Uterus (tissue), 4 donors: Measurements from ENCODE around the gene MCRIP1. TPM values are rescaled to one million over a fixed set of nuclear protein-coding genes. Genes with fewer than 3 reads are reported as not detected.

Source experiments
- DNase-seq, 2 donors: peaks; one replicate each; pipeline ENCODE4 v3.0.0-alpha.2; 2019 to 2020
- H3K27ac ChIP-seq, 2 donors: fragments of 200-600 bp; sonication (generic); 1 replicate in 1 of 2; 2 replicates in 1 of 2; pipeline ENCODE4 v1.5.1; 2016 to 2018
- H3K27me3 ChIP-seq, 2 donors: fragments of 200-600 bp; sonication (generic); one replicate each; pipeline ENCODE4 v1.5.1; 2018 to 2019; ENCODE audit warnings: control low read depth in 1 of 2
- H3K36me3 ChIP-seq, 2 donors: fragments of 200-600 bp; sonication (generic); one replicate each; pipeline ENCODE4 v1.5.1; 2019; ENCODE audit warnings: control low read depth in 1 of 2
- H3K4me1 ChIP-seq, 2 donors: fragments of 200-600 bp; sonication (generic); one replicate each; pipeline ENCODE4 v1.5.1; 2018 to 2019; ENCODE audit warnings: control low read depth in 1 of 2
- H3K4me3 ChIP-seq, 2 donors: fragments of 200-600 bp; sonication (generic); 1 replicate in 1 of 2; 2 replicates in 1 of 2; pipeline ENCODE4 v1.5.1; 2018 to 2019; ENCODE audit warnings: mild to moderate bottlenecking in 1 of 2
- H3K9me3 ChIP-seq, 2 donors: fragments of 200-600 bp; sonication (generic); one replicate each; pipeline ENCODE4 v1.5.1; 2019; ENCODE audit warnings: control low read depth in 1 of 2
- POLR2A ChIP-seq, 2 donors: fragments of 450-650 bp; IDR thresholded peaks; one replicate each; pipeline ENCODE4 v1.6.1; 2016; ENCODE audit warnings: antibody characterized with exemption in 2 of 2, mild to moderate bottlenecking in 1 of 2, moderate library complexity in 1 of 2
- intact Hi-C: fragments of 100-400 bp; cut with DNase I; formaldehyde crosslinking; loops from one replicate; pipeline ENCODE4 v1.15.1; 2023; ENCODE audit warnings: low total_unique reads
- total RNA-seq, 4 donors: library from RNA; depleted of rRNA in 3 of 4; stranded (reverse); fragments of >200 nt in 3 of 4; gene quantifications; one replicate each; pipeline versions ENCODE4 v1.1.0 to v1.2.4, GENCODE V29; 2014 to 2023
- TF ChIP-seq, protein P1 (sequence below), 4 experiments: fragments of 200-600 bp in 2 of 4; fragments of 450-650 bp in 2 of 4; sonication (generic) in 2 of 4; IDR thresholded peaks; one replicate each; pipeline ENCODE4 v1.5.1; 2016 to 2019; ENCODE audit warnings: antibody characterized with exemption in 4 of 4, mild to moderate bottlenecking in 2 of 4, moderate library complexity in 1 of 4
- donor health status: DM: yes; HTN: yes; CAD: no.

MCRIP1 gene
- total RNA-seq, 4 donors from 2014 or later = 30.5 to 92.6 (median 61.3) TPM

- Histone ChIP-seq H3K27me3 (peaks cover 0 to 4% of the 10 kb centered on the region in 2 donors), H3K27ac (no peak overlapping the region), H3K36me3 (no peaks in the 10 kb centered on the region), H3K4me3 (no peak overlapping the region), H3K9me3 (no peaks in the 10 kb centered on the region), H3K4me1 (no peaks in the 10 kb centered on the region)
- intact Hi-C loops = no loop called here
- no peak for DNase-seq
- TF ChIP-seq, protein P1, sequence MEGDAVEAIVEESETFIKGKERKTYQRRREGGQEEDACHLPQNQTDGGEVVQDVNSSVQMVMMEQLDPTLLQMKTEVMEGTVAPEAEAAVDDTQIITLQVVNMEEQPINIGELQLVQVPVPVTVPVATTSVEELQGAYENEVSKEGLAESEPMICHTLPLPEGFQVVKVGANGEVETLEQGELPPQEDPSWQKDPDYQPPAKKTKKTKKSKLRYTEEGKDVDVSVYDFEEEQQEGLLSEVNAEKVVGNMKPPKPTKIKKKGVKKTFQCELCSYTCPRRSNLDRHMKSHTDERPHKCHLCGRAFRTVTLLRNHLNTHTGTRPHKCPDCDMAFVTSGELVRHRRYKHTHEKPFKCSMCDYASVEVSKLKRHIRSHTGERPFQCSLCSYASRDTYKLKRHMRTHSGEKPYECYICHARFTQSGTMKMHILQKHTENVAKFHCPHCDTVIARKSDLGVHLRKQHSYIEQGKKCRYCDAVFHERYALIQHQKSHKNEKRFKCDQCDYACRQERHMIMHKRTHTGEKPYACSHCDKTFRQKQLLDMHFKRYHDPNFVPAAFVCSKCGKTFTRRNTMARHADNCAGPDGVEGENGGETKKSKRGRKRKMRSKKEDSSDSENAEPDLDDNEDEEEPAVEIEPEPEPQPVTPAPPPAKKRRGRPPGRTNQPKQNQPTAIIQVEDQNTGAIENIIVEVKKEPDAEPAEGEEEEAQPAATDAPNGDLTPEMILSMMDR (IDR thresholded peaks at IDR 0.05) = no peak
- TF ChIP-seq POLR2A (IDR thresholded peaks at IDR 0.05) = no peak
These were observed 22.6 kb downstream of the MCRIP1 start for GRCh38 chr17:81810476-81810875.

GRCh38 chr17:81809556-81809998 is 23.5 kb downstream of the MCRIP1 start:
- H3K9me3 ChIP-seq = no peaks in the 10 kb centered on the region
- DNase-seq = no peak
- TF ChIP-seq, protein P1 (IDR thresholded peaks at IDR 0.05) = no peak
- no peak for TF ChIP-seq POLR2A (IDR thresholded peaks at IDR 0.05)
- peaks cover 0 to 2% of the 10 kb centered on the region in 2 donors for H3K4me1 ChIP-seq
- H3K27ac ChIP-seq = no peak overlapping the region
- no peaks in the 10 kb centered on the region for H3K36me3 ChIP-seq
- intact Hi-C loops = no loop called here
- H3K27me3 ChIP-seq = peaks cover 7 to 12% of the 10 kb centered on the region in 2 donors
- no peak overlapping the region for H3K4me3 ChIP-seq

DNA sequence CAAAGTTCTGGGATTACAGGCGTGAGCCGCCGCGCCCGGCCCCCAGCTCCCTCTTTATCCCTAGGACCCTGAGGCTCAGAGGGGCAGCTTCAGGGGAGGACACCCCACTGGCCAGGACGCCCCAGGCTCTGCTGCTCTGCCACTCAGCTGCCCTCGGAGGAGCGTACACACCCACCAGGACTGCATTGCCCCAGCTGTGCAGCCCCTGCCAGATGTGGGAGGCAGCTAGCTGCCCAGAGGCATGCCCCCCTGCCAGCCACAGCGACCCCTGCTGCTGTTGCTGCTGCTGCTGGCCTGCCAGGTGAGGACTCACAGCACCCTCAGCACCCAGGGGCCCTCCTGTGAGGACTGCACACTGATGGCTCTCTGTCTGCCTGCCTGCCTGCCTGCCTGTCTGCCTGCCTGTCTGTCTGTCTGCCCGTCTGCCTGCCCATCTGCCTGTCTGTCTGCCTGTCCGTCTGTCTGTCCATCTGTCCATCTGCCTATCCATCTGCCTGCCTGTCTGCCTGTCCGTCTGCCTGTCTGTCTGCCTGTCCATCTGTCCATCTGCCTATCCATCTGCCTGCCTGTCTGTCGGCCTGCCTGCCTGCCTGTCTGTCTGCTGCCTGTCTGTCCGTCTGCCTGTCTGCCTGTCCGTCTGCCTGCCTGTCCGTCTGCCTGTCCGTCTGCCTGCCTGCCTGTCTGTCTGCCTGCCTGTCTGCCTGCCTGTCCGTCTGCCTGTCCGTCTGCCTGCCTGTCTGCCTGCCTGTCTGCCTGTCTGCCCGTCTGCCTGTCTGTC is 24.1 kb downstream of the MCRIP1 start:
- H3K27me3 ChIP-seq = peaks cover 7 to 12% of the 10 kb centered on the region in 2 donors
- intact Hi-C loops = no loop called here

GRCh38 chr17:81807839-81808238 is 25.3 kb downstream of the MCRIP1 start:
- peaks cover 7 to 21% of the 10 kb centered on the region in 2 donors for H3K27me3 ChIP-seq
- intact Hi-C loops = no loop called here
- peaks cover 0 to 13% of the 10 kb centered on the region in 2 donors for H3K4me1 ChIP-seq
- H3K27ac ChIP-seq = no peak overlapping the region
- H3K4me3 ChIP-seq = no peak overlapping the region
- TF ChIP-seq, protein P1 (IDR thresholded peaks at IDR 0.05) = no peak
- no peak for TF ChIP-seq POLR2A (IDR thresholded peaks at IDR 0.05)
- no peaks in the 10 kb centered on the region for H3K36me3 ChIP-seq
- no peak for DNase-seq
- H3K9me3 ChIP-seq = no peaks in the 10 kb centered on the region

More for the DNA sequence above, 24.1 kb downstream of the MCRIP1 start:
- H3K36me3 ChIP-seq = no peaks in the 10 kb centered on the region
- DNase-seq = no peak
- H3K4me1 ChIP-seq = peaks cover 0 to 8% of the 10 kb centered on the region in 2 donors
- H3K27ac ChIP-seq = no peak overlapping the region
- no peaks in the 10 kb centered on the region for H3K9me3 ChIP-seq
- TF ChIP-seq, protein P1 (IDR thresholded peaks at IDR 0.05) = no peak
- H3K4me3 ChIP-seq = no peak overlapping the region

- H3K4me1 ChIP-seq = peaks cover 0 to 13% of the 10 kb centered on the region in 2 donors
- peaks cover 7 to 26% of the 10 kb centered on the region in 2 donors for H3K27me3 ChIP-seq
- intact Hi-C loops = no loop called here
- H3K4me3 ChIP-seq = no peak overlapping the region
- H3K36me3 ChIP-seq = no peaks in the 10 kb centered on the region
- H3K9me3 ChIP-seq = no peaks in the 10 kb centered on the region
- no peak for DNase-seq
- H3K27ac ChIP-seq = no peak overlapping the region
- no peak for TF ChIP-seq POLR2A (IDR thresholded peaks at IDR 0.05)
- TF ChIP-seq, protein P1 (IDR thresholded peaks at IDR 0.05) = no peak
These were observed 25.8 kb downstream of the MCRIP1 start for GRCh38 chr17:81807210-81807719.
